B cell (primary cell): ENCODE data around the gene SLC39A12.
"Not testable (repeated sequence)": the region's sequence is repeated elsewhere in the genome, so short reads cannot be mapped to it uniquely, and the experiment has no call there.

Experiments
- EZH2 ChIP-seq: IDR thresholded peaks from 2 replicates; pipeline ENCODE4 v1.6.1; 2012; ENCODE audit warnings: borderline replicate concordance, low read depth, mild to moderate bottlenecking, moderate library complexity, low read length; ENCODE audit not compliant: insufficient read depth, poor library complexity, severe bottlenecking
- TF ChIP-seq, protein P1 (sequence below): fragments of 200-600 bp; IDR thresholded peaks from one replicate; pipeline ENCODE4 v1.8.0; 2022; ENCODE audit warnings: antibody characterized with exemption, mild to moderate bottlenecking

- TF ChIP-seq, protein P1, sequence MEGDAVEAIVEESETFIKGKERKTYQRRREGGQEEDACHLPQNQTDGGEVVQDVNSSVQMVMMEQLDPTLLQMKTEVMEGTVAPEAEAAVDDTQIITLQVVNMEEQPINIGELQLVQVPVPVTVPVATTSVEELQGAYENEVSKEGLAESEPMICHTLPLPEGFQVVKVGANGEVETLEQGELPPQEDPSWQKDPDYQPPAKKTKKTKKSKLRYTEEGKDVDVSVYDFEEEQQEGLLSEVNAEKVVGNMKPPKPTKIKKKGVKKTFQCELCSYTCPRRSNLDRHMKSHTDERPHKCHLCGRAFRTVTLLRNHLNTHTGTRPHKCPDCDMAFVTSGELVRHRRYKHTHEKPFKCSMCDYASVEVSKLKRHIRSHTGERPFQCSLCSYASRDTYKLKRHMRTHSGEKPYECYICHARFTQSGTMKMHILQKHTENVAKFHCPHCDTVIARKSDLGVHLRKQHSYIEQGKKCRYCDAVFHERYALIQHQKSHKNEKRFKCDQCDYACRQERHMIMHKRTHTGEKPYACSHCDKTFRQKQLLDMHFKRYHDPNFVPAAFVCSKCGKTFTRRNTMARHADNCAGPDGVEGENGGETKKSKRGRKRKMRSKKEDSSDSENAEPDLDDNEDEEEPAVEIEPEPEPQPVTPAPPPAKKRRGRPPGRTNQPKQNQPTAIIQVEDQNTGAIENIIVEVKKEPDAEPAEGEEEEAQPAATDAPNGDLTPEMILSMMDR: not testable (repeated sequence)
- TF ChIP-seq EZH2: not testable (repeated sequence)
Observed at GRCh38 chr10:17950269-17950668, 1.4 kb upstream of the SLC39A12 start.
